Pancreas (tissue), 10 donors: ENCODE results near the gene EDIL3. TPM values are rescaled to one million over a fixed set of nuclear protein-coding genes. Genes with fewer than 3 reads are reported as not detected.

ENCODE experiments used
- ATAC-seq, 4 donors: fragments of 200-7000 bp; cut with Tn5 transposase; one replicate each; pipeline versions ENCODE4 v1.8.0 to v1.9.1; 2020; ENCODE audit warnings: mild to moderate bottlenecking in 4 of 4, moderate library complexity in 4 of 4
- DNase-seq, 6 donors: peaks; one replicate each; pipeline ENCODE4 v3.0.0-alpha.2; 2020
- FAIRE-seq: peaks from 2 replicates; lab custom pipeline; 2012; peaks lifted over from hg19 to GRCh38; lab: Jason Lieb, UNC
- H3K27ac ChIP-seq, 4 donors: fragments of 200-600 bp; sonication (generic); 1 replicate in 3 of 4; 2 replicates in 1 of 4; pipeline versions ENCODE4 v1.5.0 to v1.8.0; 2020
- H3K27me3 ChIP-seq, 4 donors: fragments of 200-600 bp; one replicate each; pipeline ENCODE4 v1.8.0; 2021
- H3K36me3 ChIP-seq, 3 donors: fragments of 200-600 bp; sonication (generic) in 1 of 3; one replicate each; pipeline versions ENCODE4 v1.5.0 to v1.8.0; 2020 to 2021
- H3K4me1 ChIP-seq, 3 donors: fragments of 200-600 bp; one replicate each; pipeline ENCODE4 v1.8.0; 2021
- H3K4me3 ChIP-seq, 4 donors: fragments of 200-600 bp; sonication (generic) in 2 of 4; one replicate each; pipeline versions ENCODE4 v1.5.0 to v1.8.0; 2020 to 2021
- H3K9me3 ChIP-seq, 4 donors: fragments of 200-600 bp; one replicate each; pipeline ENCODE4 v1.8.0; 2021
- CTCF ChIP-seq, 4 donors: fragments of 200-600 bp; sonication (generic) in 3 of 4; IDR thresholded peaks; one replicate each; pipeline versions ENCODE4 v1.5.0 to v1.8.0; 2021; ENCODE audit warnings: antibody characterized with exemption in 4 of 4
- WGBS, 2 donors: extraction: QIAGEN DNeasy Blood & Tissue Kit; methylation state at CpG; one replicate each; pipeline ENCODE4 v1.1.7; 2013; 5-methylcytosine and 5-hydroxymethylcytosine counted together
- intact Hi-C, 3 donors: fragments of 100-400 bp; cut with DNase I; formaldehyde crosslinking; loops; one replicate each; pipeline versions ENCODE4 v1.11.1 to v1.14.2; 2022
- polyA plus RNA-seq, 2 donors: library from polyadenylated mRNA; stranded (reverse); fragments of 200-250 nt; gene quantifications; one replicate each; pipeline ENCODE4 v1.2.3, GENCODE V29; 2013
- total RNA-seq, 6 donors: library from RNA; stranded (reverse); fragmentation: NEBNext Ultra II Directional in 4 of 6; extraction: Animal tissue kit (Norgen Biotek cat#: 25700) in 4 of 6; gene quantifications; one replicate each; pipeline versions ENCODE4 v1.2.1 to v1.2.4, GENCODE V29; 2021 to 2023
- donor health status: healthy with polysubstance abuse.
- donor health status: DM: no; HTN: no; CAD: no; lungs with moderate emphysema.
- donor health status: DM: no; HTN: no; CAD: no.
- donor health status: control.
- donor health status: control.
- donor health status: Bipolar disorder and iron deficiency.
- donor health status: DM: yes; HTN: yes; CAD: no.
- donor health status: DM: no; HTN: no; CAD: no.
- donor health status: DM: no; HTN: no; CAD: no.
- donor health status: DM: yes; HTN: yes; CAD: no.

EDIL3 gene
- total and polyA plus RNA-seq, 8 donors: 0.63 to 9.7 (median 1.7) TPM

GRCh38 chr5:83925321-83925954, 459.2 kb downstream of the EDIL3 start:
- no peak for TF ChIP-seq CTCF (IDR thresholded peaks at IDR 0.05)
- no peak for FAIRE-seq
- no peak overlapping the region for H3K27ac ChIP-seq
- H3K9me3 ChIP-seq: no peaks in the 10 kb centered on the region
- no peaks in the 10 kb centered on the region for H3K36me3 ChIP-seq
- 54 to 74% methylated on average over 4 of the region's 4 CpGs for whole genome bisulfite sequencing, 2 donors
- intact Hi-C loops: no loop called here
- H3K4me1 ChIP-seq: no peaks in the 10 kb centered on the region
- no peaks in the 10 kb centered on the region for H3K27me3 ChIP-seq
- no peak for ATAC-seq
- DNase-seq: no peak
- H3K4me3 ChIP-seq: no peak overlapping the region

GRCh38 chr5:83924891-83925290, 459.8 kb downstream of the EDIL3 start:
- H3K27me3 ChIP-seq: no peaks in the 10 kb centered on the region
- H3K9me3 ChIP-seq: no peaks in the 10 kb centered on the region
- no peak overlapping the region for H3K27ac ChIP-seq
- H3K4me1 ChIP-seq: no peaks in the 10 kb centered on the region
- 64 to 77% methylated on average over 3 of the region's 3 CpGs for WGBS, 2 donors
- intact Hi-C loops: no loop called here
- DNase-seq: no peak
- no peaks in the 10 kb centered on the region for H3K36me3 ChIP-seq
- TF ChIP-seq CTCF (IDR thresholded peaks at IDR 0.05): no peak
- H3K4me3 ChIP-seq: no peak overlapping the region
- ATAC-seq: no peak
- no peak for FAIRE-seq

GRCh38 chr5:83924171-83924570, 460.5 kb downstream of the EDIL3 start:
- no peak overlapping the region for H3K4me3 ChIP-seq
- ATAC-seq: no peak
- no peak for DNase-seq
- H3K27me3 ChIP-seq: no peaks in the 10 kb centered on the region
- H3K27ac ChIP-seq: no peak overlapping the region
- no peaks in the 10 kb centered on the region for H3K4me1 ChIP-seq
- no peak for FAIRE-seq
- no peaks in the 10 kb centered on the region for H3K36me3 ChIP-seq
- WGBS, 2 donors: 38 to 78% methylated on average over 1 of the region's 1 CpG
- intact Hi-C loops: no loop called here
- no peaks in the 10 kb centered on the region for H3K9me3 ChIP-seq
- TF ChIP-seq CTCF (IDR thresholded peaks at IDR 0.05): no peak

- no peak for FAIRE-seq
- ATAC-seq: no peak
- H3K27ac ChIP-seq: no peak overlapping the region
- TF ChIP-seq CTCF (IDR thresholded peaks at IDR 0.05): no peak
- no peak overlapping the region for H3K4me3 ChIP-seq
- WGBS, 2 donors: 75 to 83% methylated on average over 4 of the region's 4 CpGs
- no peak for DNase-seq
- no peaks in the 10 kb centered on the region for H3K27me3 ChIP-seq
- H3K4me1 ChIP-seq: no peaks in the 10 kb centered on the region
- H3K36me3 ChIP-seq: no peaks in the 10 kb centered on the region
- intact Hi-C loops: no loop called here
- no peaks in the 10 kb centered on the region for H3K9me3 ChIP-seq
These were observed 462.0 kb downstream of the EDIL3 start for GRCh38 chr5:83922699-83923098.

GRCh38 chr5:83921666-83922193, 462.9 kb downstream of the EDIL3 start:
- no peaks in the 10 kb centered on the region for H3K27me3 ChIP-seq
- ATAC-seq (no peak), FAIRE-seq (no peak), DNase-seq (no peak)
- no peak overlapping the region for H3K27ac ChIP-seq
- no peaks in the 10 kb centered on the region for H3K9me3 ChIP-seq
- no peaks in the 10 kb centered on the region for H3K36me3 ChIP-seq
- intact Hi-C loops: no loop called here
- no peak overlapping the region for H3K4me3 ChIP-seq
- TF ChIP-seq CTCF (IDR thresholded peaks at IDR 0.05): no peak
- WGBS, 2 donors: 62 to 69% methylated on average over 5 of the region's 5 CpGs
- H3K4me1 ChIP-seq: no peaks in the 10 kb centered on the region
